ENCODE data around the gene ADARB2.
"Not testable (repeated sequence)": the region's sequence is repeated elsewhere in the genome, so short reads cannot be mapped to it uniquely, and the experiment has no call there.

ADARB2 gene

DNA sequence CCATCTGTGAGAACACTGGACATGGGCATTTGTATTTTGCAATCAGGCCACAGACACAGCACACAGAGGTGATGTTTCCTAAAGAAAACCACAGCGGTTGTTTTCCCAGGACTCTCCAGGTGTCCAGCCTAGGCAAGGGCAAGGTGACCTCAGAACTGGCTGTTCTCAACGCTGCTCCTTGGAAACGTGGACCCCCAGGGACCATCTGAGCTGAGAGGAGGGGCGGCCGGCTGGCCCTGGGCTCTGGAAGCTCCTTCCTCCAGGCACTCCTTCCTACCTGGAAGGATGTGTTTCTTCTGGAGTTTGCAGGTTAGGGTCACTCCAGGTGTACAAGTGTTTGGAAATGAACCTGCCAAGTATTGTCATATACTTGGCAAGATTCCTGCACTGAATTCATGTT is 103.1 kb downstream of the ADARB2 start:
- DNase-seq = no peak

DNA sequence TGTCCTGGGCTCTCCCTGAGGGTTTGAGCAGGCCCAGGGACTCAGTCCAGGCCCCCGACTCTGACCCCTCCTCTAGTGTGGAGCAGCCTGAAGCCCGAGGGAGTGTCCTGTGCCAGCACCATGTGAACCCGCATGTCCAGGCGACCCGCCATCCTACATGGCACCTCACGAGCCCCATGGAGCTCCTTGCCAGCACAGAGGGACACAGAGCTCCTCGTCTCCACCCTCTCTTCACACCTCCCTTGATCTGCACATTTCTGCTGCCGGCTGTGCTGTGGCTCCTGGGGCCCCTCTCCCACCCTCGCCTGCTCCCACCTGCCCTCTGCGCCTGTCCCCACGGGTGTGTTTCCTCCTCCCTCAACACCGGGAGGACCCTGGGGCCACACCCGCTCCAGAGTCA is 103.5 kb downstream of the ADARB2 start:
- DNase-seq = no peak

DNA sequence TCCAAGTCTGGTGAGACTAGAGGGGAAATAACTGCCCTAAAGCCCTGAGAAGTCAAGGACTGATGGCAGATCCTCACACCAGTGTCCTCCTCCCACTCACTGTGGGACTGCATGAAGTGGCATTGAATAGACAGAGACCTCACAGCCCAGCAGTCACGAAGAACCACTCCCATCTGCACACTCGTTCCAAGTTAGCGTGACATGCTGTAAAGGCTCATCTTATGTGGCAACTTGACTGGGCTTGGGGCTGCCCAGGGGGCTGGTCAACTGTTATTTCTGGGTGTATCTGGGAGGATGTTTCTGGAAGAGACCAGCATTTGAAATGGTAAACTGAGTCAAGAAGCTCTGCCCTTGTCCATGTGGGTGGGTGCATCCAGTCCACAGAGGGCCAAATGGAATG is 104.7 kb downstream of the ADARB2 start:
- DNase-seq = no peak

DNA sequence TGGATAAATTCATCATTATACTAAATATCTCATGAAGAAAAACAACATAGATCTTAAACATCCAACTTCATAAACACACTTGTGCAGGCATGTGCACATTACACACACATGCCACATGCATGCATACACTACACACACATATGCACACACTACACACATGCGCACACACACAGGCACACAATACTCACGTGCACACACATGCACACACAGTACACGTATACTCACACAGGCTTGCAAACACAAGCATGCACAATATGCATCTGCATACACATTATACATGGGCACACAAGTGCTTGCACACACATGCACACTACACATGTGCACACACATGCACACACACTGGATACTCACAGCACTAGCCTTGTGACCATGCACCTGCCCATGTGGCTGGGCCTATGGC is 105.2 kb downstream of the ADARB2 start:
- DNase-seq = no peak

DNA sequence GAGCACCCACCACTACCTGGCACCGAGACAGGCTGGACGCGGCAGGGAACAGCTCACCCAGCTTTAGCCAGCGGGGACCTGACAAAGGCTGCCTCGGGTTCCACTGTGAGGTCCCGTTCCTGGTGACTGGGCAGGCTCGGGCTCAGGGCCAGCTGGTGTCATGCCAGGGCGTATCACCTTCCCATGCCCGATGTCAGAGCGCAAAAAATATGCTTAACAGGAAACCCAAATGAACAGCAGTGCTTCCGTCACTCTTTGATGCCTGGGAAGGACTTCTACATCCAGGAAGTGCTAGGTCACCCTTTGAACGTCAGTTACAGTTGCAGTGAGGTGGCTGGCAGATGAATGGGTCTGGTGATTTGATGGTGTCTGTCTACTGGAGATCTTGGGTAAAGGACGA is 106.0 kb downstream of the ADARB2 start:
- DNase-seq = no peak

DNA sequence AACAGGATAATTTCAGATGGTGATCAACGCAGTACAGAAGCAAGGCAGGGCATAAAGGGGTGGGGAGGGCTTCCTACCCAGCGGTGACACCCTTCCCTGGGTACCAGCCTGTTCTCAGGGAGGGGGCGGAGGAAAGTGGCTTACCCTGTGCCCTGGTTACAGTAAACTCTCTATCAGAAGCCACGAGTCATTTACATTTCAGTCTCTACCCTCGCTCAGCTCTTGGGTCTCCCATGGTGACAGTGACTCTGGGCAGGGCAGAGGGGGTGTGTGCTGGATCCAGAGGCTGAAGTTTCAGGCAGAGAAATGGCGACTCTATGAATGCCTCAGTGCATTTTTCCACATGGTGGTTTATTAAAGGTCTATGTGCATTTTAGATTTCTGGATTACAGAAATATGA is 107.0 kb downstream of the ADARB2 start:
- DNase-seq = no peak

DNA sequence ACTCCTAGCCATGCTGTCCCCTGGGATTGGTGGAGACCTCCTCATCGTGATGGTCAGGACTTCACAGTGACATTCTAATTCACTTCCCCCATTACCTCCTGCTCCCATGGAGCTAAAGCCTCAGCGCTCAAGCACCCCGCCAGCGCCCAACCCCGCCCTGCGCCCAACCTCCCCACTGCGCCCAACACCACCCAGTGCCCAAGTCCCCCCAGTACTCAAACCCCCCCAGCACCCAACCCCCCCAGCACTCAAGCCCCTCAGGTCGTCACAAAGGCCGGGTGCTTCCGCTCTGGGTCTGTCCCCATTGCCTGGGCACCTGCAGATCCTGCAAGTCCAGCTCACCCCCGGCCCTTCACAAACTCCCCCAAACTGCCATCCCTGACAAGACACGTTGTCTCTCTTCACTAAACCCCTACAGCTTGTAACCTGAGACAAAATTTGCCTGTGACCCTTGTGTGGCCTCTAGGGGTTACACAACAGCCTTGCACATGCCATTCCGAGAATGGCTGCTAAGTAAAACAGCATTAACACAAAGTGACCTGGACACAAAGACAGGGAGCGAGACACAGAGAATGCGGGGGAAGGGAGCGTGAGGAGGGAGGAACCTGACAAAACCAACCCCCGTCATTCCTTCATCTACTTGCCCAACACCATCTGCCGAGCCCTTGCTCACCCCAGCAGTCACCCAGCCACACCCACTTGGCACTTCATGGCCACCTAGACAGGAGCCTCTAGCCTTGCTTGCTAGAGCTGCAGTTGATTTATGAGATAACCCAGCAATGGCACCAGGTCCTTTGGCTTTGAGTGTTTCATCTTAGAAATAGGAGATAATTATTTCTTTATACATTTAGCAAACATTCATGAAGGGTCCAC is 107.8 kb downstream of the ADARB2 start:
- no peak for DNase-seq

DNA sequence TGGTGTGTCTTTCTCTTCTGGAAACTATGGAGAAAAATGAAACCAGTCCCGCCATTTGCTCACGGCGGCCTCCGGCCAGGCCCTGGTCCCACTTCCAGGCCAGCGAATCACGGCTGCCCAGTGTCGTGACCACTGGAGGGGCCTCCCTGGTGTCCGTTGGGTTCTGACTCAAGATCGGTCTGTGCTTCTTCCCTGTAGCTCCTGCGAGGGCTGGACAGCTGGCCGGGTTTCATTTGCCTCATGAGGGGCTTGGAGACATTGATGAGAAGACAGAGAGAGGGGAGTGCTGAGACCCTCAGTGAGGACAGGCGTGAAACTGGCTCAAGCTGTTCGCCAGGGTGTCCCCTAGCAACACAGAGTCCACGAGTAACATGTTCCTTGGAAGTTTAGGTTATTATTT is 108.6 kb downstream of the ADARB2 start:
- DNase-seq = no peak

DNA sequence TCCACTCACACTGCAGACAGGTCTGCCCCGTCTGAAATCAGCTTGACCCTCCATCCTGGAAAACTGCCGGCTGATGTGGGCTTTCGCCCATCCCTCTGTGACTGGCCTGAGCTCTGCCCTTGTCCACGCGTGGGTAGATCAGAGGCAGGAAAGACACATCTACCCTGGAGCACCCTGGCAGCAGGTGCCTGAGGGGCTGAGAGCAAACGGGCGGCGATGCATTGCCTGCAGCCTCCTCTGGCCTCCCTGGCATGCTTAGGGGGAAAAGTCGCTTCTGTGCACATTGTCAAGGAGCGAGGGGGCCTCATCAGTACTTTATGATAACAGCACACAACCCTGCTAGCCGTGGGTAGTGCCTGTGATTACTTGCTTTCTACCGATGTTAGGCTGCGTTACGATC is 109.4 kb downstream of the ADARB2 start:
- no peak for DNase-seq

DNA sequence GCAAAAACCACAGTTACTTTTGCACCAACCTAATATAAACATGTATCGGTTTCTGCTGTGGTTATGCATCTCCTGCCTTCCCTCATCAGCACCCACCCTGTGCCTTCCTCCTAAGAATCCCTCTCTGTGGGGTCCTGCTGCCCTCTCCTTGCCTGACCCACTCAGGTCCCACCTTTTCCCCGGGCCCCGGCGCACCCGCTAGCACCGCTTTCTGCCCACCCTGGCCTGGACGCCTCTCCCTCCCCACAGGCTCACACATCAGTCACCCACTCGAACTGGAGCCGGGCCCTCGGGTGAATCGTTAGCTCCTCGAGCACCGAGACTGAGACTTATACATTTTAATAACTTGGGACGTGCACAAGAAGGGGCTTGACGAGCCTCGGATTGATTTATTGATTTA is 110.5 kb downstream of the ADARB2 start:
- no peak for DNase-seq

DNA sequence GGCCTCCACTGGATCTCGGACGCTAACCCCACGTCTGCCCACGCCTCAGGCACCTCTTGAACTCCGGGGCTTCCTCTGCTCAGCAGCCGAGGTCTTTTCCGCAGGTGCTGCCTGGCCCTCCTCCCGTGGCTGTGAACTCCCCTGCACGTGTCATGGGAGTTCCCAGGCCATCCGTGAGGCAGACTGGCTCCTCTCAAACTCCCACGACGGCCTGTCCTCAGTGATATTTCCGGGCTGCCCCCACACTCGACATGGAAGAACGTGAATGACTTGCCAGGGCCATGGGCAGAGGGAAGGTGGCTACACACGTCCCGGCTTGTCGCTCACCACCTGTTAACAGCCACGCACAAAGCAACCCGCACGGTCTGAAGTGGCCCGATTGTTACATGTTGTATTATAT is 110.9 kb downstream of the ADARB2 start:
- no peak for DNase-seq

DNA sequence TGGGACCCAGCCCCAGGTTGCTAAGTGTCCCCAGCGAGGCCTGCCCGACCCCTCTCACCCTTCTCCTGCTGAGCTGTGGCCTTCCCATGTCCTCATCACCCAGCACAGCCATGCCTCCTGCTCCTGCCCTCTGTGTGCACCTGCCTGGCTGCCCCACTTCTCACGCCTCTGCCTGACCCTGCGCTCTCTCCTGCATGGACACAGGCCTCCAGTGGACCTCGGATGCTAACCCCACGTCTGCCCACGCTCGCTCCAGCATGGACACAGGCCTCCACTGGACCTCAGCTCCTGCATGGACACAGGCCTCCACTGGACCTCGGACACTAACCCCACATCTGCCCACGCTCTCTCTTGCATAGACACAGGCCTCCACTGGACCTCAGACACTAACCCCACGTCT is 111.6 kb downstream of the ADARB2 start:
- DNase-seq = no peak

DNA sequence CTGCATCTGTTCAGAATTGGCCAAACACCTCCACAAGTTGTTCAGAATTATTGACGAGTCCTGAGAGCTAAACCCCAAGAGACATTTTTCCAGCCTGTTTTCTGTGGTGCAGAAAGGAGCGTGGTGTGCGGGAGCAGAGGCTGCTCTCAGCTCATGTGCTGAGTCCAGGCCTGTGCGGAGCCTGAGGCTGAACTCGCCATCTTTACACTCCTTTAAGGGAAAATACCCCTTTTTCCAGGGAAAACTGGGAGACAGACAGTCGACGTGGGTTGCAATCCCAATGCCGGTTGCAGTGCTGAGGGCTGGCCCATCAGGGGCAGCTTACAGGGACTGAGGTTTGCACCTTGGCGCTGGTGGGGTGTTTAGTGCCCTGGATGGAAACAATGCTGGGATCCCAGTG is 112.2 kb downstream of the ADARB2 start:
- DNase-seq = no peak

DNA sequence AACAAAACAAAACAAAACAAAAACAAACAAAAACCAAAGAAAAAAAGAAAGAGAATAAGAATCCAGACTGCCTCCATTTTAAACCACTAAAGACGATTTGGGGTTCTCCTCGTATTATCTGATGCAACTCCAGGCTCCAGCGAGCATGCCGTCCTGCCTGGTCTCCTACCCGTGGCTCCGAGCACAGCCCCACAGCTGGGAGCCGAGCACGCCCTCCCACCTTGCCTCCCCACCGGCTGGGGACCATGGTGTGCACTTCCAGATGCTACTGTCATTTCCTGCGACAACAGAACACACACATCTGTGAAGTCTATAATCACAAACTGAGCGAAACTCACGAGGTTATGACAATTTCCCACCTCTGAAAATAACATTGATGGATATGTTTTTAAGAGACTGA is 113.1 kb downstream of the ADARB2 start:
- DNase-seq = no peak

DNA sequence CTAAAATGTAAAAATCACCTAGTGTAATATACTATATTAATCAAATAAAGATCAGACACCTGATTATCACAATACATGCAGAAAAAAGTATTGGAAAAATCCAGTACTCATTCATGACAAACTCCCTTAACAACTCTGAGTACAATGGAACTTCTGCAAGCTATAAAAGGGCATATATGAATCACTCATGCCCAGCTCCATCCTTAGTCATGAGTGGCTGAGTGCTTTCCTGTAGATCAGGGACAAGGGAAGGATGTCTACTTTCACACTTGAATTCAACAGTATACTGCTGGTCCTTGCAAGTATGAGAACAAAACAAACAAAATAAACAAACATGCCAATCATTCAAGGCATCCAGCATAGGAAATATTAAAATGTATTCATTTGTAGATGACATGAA is 116.5 kb downstream of the ADARB2 start:
- no peak for DNase-seq

DNA sequence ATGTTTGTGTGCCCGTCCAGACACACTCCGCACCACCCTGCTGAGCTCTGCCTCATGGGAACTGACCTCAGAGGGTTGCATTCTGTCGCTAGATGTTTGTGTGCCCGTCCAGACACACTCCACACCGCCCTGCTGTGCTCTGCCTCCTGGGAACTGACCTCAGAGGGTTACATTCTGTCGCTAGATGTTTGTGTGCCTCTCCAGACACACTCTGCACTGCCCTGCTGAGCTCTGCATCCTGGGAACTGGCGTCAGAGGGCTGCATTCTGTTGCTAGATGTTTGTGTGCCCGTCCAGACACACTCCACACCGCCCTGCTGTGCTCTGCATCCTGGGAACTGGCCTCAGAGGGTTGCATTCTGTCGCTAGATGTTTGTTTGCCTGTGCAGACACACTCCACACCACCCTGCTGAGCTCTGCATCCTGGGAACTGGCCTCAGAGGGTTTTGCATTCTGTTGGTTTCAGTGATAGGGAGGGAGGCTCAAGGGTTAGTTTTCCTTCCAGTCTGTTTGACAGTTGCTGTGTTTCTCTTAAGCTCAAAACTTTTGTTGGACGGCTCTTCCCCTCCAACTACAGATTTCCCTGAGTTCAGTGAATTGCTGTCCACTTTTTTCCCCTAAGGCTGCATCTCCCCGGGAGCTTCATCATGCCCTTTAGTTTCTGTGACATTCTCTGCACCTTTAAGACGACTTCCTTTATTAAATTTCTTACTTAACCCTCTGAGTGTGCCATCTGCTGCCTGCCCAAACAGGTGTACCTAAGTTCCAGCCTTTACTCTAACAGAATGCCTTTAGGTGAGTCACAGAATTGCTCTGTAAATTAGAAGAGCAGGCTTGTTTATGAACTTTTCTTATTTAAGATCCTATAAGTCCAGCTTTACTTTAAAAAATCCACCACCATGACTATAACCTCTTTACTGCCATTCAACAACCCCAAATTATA is 119.7 kb downstream of the ADARB2 start:
- not testable (repeated sequence) for DNase-seq

DNA sequence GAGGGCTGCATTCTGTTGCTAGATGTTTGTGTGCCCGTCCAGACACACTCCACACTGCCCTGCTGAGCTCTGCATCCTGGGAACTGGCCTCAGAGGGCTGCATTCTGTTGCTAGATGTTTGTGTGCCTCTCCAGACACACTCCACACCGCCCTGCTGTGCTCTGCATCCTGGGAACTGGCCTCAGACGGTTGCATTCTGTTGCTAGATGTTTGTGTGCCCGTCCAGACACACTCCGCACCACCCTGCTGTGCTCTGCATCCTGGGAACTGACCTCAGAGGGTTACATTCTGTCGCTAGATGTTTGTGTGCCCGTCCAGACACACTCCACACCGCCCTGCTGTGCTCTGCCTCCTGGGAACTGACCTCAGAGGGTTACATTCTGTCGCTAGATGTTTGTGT is 120.6 kb downstream of the ADARB2 start:
- DNase-seq = not testable (repeated sequence)

DNA sequence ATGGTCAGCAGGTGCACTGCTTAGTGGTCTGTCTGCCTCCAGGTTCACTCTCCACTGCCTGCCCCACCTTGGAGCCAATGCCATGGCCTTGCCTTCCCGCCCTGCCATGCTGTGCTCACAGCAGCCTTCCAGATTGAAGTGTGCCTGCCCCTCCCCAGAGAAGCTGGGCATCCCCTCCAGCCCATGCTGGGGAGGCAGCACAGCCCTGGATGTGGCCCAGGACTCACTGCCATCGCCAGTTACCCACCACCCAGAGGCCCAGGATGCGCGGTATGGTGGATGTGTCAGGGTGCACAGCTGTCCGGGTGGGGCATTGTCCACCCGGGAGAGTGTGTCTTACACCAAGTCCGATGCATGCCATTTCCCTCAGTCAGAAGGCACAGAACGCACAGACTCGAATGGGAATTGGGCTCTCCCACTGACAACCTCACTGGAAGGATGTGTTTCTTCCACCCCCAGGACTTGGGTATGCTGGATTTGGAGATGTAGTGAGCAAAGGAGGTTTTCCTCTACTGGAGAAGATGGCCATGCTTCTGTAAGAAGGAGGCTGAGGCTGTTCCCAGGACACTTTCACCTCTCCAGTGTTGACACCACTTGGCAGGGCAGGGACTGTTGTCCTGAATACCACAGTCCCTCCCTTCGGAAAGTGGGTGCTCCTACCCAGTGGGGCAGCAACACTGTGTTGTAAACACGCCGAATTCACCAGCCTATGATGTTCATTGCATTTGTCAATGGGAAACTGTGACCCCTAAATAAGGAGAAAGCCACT is 122.0 kb downstream of the ADARB2 start:
- DNase-seq = no peak

DNA sequence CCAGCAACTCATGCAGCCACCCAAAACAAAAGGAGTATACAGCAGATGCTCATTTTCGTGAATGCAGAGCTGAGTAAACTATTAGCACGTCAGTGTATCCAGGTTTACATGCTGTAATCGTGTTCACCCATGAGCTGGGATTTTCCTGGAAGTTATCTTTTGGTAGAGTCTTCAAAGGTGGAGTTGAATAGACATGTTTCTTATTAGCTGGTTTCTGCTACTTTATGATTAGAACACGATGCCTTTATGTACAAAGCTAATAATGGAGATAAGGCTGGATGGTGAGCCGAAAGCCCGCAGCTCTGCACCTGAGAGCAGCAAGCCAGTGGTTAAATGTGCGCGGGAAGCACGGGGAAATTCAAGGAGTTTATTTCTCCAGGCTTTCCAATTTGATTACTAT is 123.8 kb downstream of the ADARB2 start:
- DNase-seq = no peak

DNA sequence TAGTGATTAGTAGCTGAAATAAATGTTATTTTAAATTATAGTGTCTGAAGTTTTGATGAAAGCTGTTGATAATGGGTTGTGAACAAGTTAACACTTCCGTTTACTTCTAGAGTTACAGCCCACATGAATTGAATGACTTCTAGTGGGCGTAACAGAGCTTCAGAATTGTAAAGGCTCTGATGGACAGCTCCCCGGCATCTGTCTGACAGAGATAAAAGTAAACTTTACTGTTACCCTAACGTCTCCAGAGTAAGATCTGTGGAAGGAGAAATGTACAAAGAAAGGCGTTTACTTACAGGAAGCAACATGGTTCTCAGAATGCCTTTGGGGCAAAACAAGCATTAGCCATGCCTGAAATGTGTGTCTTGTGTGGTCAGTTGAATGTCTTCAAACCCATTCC is 124.4 kb downstream of the ADARB2 start:
- DNase-seq = no peak

DNA sequence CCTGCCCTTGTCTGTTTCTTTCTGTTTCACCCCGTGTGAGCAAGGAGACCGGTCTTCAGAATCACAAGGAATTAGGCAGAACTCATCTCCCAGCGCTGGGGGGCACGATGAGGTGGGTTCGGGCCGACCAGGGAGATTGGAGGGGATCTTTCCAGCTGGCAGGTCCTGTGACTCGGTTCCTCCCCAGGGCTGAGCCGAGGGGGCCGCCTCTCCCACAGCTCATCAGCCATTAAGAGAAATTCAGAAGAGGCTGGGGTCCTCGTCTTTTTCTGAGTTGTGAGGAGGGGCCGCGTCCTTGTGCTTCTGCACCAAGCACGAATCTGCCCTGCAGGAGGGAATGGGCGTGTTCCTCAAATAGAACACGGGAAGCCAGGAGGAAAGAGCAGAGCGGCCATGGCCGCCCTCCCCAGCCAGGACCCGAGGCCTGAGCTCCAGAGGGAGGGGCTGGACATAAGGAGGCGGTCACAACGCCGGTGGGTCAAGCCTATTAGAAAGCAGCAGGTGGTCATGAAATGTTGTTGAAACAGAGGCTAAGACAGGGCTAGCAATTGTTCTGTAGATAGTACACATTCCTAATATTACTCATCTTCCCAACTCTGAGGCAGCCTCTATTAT is 125.3 kb downstream of the ADARB2 start:
- DNase-seq = no peak

DNA sequence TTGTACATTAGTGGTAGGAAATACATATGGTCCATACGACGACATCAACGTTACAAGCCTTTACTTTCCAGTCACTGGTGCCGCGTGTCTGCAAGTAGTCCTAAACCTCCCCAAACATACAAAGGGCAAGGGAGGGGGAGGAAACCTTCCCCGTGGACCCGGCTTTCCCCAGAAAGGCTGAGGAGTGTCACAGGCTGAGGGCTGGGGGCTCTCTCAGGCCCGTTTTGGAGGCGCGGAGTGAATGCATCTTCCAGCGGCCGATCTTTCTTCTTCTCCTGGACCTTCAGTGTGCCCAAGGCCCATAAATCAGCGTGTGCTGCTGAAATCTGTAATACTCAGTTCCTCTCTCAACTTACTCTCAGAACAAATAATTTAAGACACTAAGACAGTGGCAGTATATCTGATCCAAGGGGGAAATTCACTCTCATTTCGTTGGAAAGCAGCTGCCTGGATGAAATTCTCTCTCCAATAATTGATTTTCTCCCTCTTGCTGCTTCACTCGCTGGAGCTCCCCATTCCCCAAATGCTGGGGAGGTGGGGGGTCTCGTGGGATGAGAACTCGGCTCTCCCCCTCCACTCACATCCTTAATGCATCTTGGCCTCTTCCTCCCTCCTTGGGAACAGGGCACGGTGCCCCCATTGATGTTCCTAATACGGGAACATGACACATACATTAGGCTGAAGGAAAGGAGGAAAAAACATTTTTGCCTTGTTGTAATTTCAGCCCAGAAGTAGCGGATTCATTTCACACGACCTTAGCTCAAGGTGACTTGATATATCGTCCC is 126.1 kb downstream of the ADARB2 start:
- no peak for DNase-seq
